MM.1S (cell line): Measurements from ENCODE around the gene CTNNBL1.
"Not testable (repeated sequence)": the region's sequence is repeated elsewhere in the genome, so short reads cannot be mapped to it uniquely, and the experiment has no call there.

Experiments used
- DNase-seq: peaks from one replicate; pipeline ENCODE4 v3.0.0-alpha.2; 2015
- H2AFZ ChIP-seq: fragments of 300-600 bp; sonication (generic); 2 replicates; pipeline ENCODE4 v1.6.0; 2016; ENCODE audit warnings: antibody characterized with exemption, low read length
- H3F3A ChIP-seq: fragments of 300-600 bp; sonication (generic); 2 replicates; pipeline ENCODE4 v1.6.1; 2016; ENCODE audit warnings: mild to moderate bottlenecking, antibody characterized with exemption, low read length, moderate library complexity, mixed read lengths; ENCODE audit not compliant: insufficient read depth
- H3K27ac ChIP-seq: fragments of 300-600 bp; sonication (generic); 2 replicates; pipeline ENCODE4 v1.5.1; 2016; ENCODE audit warnings: mild to moderate bottlenecking, low read length
- H3K27me3 ChIP-seq: fragments of 300-600 bp; sonication (generic); replicated peaks from 2 replicates; pipeline ENCODE4 v1.6.0; 2016; ENCODE audit warnings: low read length; ENCODE audit not compliant: insufficient read depth
- H3K36me3 ChIP-seq: fragments of 300-600 bp; sonication (generic); replicated peaks from 2 replicates; pipeline ENCODE4 v1.6.1; 2016; ENCODE audit warnings: mild to moderate bottlenecking, low read length, mixed read lengths; ENCODE audit not compliant: insufficient read depth
- H3K4me1 ChIP-seq: fragments of 300-600 bp; sonication (generic); 2 replicates; pipeline ENCODE4 v1.6.1; 2016; ENCODE audit warnings: low read length, mixed read lengths
- H3K4me2 ChIP-seq: fragments of 300-600 bp; sonication (generic); 2 replicates; pipeline ENCODE4 v1.6.0; 2016; ENCODE audit warnings: low read depth, low read length
- H3K4me3 ChIP-seq: fragments of 300-600 bp; sonication (generic); 2 replicates; pipeline ENCODE4 v1.5.1; 2016; ENCODE audit warnings: low read length, mixed read lengths
- H3K79me2 ChIP-seq: fragments of 300-600 bp; sonication (generic); 2 replicates; pipeline ENCODE4 v1.6.1; 2016; ENCODE audit warnings: mixed run types, low read length, mixed read lengths
- H3K9ac ChIP-seq: fragments of 300-600 bp; sonication (generic); 2 replicates; pipeline ENCODE4 v1.6.1; 2016; ENCODE audit warnings: low read length, mixed read lengths
- H3K9me2 ChIP-seq: fragments of 300-600 bp; sonication (generic); replicated peaks from 2 replicates; pipeline ENCODE4 v1.6.1; 2016; ENCODE audit warnings: mild to moderate bottlenecking, low read length, mixed read lengths; ENCODE audit not compliant: insufficient read depth
- H3K9me3 ChIP-seq: fragments of 300-600 bp; sonication (generic); replicated peaks from 2 replicates; pipeline ENCODE4 v1.6.1; 2016; ENCODE audit warnings: mild to moderate bottlenecking, low read length, mixed read lengths; ENCODE audit not compliant: insufficient read depth
- H4K20me1 ChIP-seq: fragments of 300-600 bp; sonication (generic); 2 replicates; pipeline ENCODE4 v1.6.1; 2016; ENCODE audit warnings: mild to moderate bottlenecking, low read length, moderate library complexity, mixed read lengths; ENCODE audit not compliant: insufficient read depth
- CTCF ChIP-seq: fragments of 300-600 bp; sonication (generic); IDR thresholded peaks from 2 replicates; pipeline ENCODE4 v1.5.1; 2016; ENCODE audit warnings: antibody characterized with exemption, low read length, mixed read lengths
- EZH2 ChIP-seq: fragments of 300-600 bp; sonication (generic); optimal IDR thresholded peaks from 2 replicates; pipeline ENCODE3; 2017; ENCODE audit warnings: low read depth, mild to moderate bottlenecking, antibody characterized with exemption, low read length, mixed read lengths
- EZH2phosphoT487 ChIP-seq: fragments of 300-600 bp; sonication (generic); IDR thresholded peaks from 2 replicates; pipeline ENCODE4 v1.6.1; 2018; ENCODE audit warnings: antibody characterized with exemption, low read length

Gene CTNNBL1

GRCh38 chr20:37714978-37715672 is 21.3 kb downstream of the CTNNBL1 start:
- no peak overlapping the region for H2AFZ ChIP-seq
- H3K9me2 ChIP-seq = no peaks in the 10 kb centered on the region
- H3K36me3 ChIP-seq = no peaks in the 10 kb centered on the region
- TF ChIP-seq EZH2 (no peak), EZH2phosphoT487 (no peak), CTCF (no peak)
- H3K9ac ChIP-seq = no peak overlapping the region
- no peaks in the 10 kb centered on the region for H3K4me1 ChIP-seq
- no peaks in the 10 kb centered on the region for H3K27me3 ChIP-seq
- no peak overlapping the region for H3K4me2 ChIP-seq
- no peaks in the 10 kb centered on the region for H3F3A ChIP-seq
- H3K4me3 ChIP-seq = no peak overlapping the region
- no peak for DNase-seq
- H4K20me1 ChIP-seq = no peaks in the 10 kb centered on the region
- H3K9me3 ChIP-seq = no peaks in the 10 kb centered on the region
- H3K79me2 ChIP-seq = peaks cover 44% of the 10 kb centered on the region
- H3K27ac ChIP-seq = no peak overlapping the region

GRCh38 chr20:37721751-37722150 is 27.9 kb downstream of the CTNNBL1 start:
- no peak for DNase-seq
- Histone ChIP-seq H3K9ac (no peak overlapping the region), H3F3A (no peaks in the 10 kb centered on the region), H3K9me3 (no peaks in the 10 kb centered on the region), H4K20me1 (no peaks in the 10 kb centered on the region), H3K9me2 (no peaks in the 10 kb centered on the region), H3K4me1 (no peaks in the 10 kb centered on the region), H3K4me2 (no peak overlapping the region), H3K36me3 (no peaks in the 10 kb centered on the region), H3K27me3 (no peaks in the 10 kb centered on the region), H3K79me2 (peaks cover 30% of the 10 kb centered on the region), H3K4me3 (no peak overlapping the region), H2AFZ (no peak overlapping the region), H3K27ac (no peak overlapping the region)
- TF ChIP-seq EZH2phosphoT487 (no peak), CTCF (no peak), EZH2 (no peak)

- H3K9me3 ChIP-seq, H3K27me3 ChIP-seq, H3K4me1 ChIP-seq, H3K27ac ChIP-seq, H3K36me3 ChIP-seq, H3K9ac ChIP-seq, H3K4me3 ChIP-seq, H3F3A ChIP-seq, H2AFZ ChIP-seq, H3K4me2 ChIP-seq, H3K9me2 ChIP-seq, H4K20me1 ChIP-seq, DNase-seq: not testable (repeated sequence)
- peaks cover 35% of the 10 kb centered on the region for H3K79me2 ChIP-seq
Measured at GRCh38 chr20:37722312-37722711, 28.5 kb downstream of the CTNNBL1 start.

DNA sequence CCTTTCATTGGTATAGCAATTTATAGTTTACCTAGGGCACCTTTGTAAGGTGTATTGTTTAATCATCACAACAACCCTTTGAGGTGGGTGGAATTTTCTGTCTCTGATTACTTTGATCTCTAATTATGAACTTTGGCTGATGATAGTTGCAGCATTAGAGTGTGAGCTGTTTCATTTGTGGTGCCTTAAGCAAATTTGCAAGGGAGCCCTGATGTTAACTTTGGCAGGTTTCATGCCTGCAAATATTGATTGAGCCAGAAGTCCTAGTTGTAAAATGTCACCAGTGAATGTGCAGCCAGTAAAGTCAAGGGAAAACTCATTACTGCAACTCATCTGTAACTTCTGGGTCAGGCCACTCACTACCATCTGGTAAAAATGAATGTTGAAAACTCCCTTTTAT is 29.8 kb downstream of the CTNNBL1 start:
- Histone ChIP-seq H3K9me3 (no peaks in the 10 kb centered on the region), H3K4me2 (no peak overlapping the region), H3K36me3 (no peaks in the 10 kb centered on the region), H3K9me2 (no peaks in the 10 kb centered on the region), H4K20me1 (no peaks in the 10 kb centered on the region), H2AFZ (no peak overlapping the region), H3F3A (no peaks in the 10 kb centered on the region), H3K79me2 (peaks cover 36% of the 10 kb centered on the region), H3K27me3 (no peaks in the 10 kb centered on the region), H3K4me1 (no peaks in the 10 kb centered on the region), H3K4me3 (no peak overlapping the region), H3K27ac (no peak overlapping the region), H3K9ac (no peak overlapping the region)
- TF ChIP-seq EZH2phosphoT487 (no peak), EZH2 (no peak), CTCF (no peak)
- DNase-seq = no peak
